GM12872 (cell line): ENCODE data around the gene COMTD1.

Experiments used
- CTCF ChIP-seq: IDR thresholded peaks from 3 replicates; pipeline ENCODE4 v1.5.1; 2011; ENCODE audit warnings: low read depth, mild to moderate bottlenecking, low read length, moderate library complexity; ENCODE audit not compliant: insufficient read depth

The COMTD1 gene

GRCh38 chr10:75210282-75211006 lies 25.3 kb downstream of the COMTD1 start, which contains the start of gene VDAC2:
Gene VDAC2 (plus strand): TSS chr10:75210796. CDS start chr10:75211159, 363 bp downstream.
- TF ChIP-seq CTCF: no peak

GRCh38 chr10:75209921-75210281 lies 25.9 kb downstream of the COMTD1 start:
- TF ChIP-seq CTCF: no peak

GRCh38 chr10:75209086-75209920 lies 26.5 kb downstream of the COMTD1 start:
- no peak for TF ChIP-seq CTCF

- no peak for TF ChIP-seq CTCF
Measured at GRCh38 chr10:75208181-75208580, 27.6 kb downstream of the COMTD1 start.

DNA sequence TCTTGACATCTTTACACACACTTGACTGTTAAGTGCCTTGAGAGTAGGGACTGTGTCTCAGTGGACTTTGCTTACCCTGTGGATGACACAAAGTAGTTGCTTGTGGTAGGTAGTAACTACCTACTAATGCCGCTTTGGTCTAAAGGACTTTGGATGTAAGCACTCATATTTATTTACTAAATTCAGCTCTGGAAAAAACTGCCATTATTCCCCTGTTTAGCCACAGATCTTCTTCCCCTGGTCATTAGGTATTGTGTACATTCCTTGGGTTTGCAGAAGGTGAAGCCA lies 28.0 kb downstream of the COMTD1 start:
- no peak for TF ChIP-seq CTCF

DNA sequence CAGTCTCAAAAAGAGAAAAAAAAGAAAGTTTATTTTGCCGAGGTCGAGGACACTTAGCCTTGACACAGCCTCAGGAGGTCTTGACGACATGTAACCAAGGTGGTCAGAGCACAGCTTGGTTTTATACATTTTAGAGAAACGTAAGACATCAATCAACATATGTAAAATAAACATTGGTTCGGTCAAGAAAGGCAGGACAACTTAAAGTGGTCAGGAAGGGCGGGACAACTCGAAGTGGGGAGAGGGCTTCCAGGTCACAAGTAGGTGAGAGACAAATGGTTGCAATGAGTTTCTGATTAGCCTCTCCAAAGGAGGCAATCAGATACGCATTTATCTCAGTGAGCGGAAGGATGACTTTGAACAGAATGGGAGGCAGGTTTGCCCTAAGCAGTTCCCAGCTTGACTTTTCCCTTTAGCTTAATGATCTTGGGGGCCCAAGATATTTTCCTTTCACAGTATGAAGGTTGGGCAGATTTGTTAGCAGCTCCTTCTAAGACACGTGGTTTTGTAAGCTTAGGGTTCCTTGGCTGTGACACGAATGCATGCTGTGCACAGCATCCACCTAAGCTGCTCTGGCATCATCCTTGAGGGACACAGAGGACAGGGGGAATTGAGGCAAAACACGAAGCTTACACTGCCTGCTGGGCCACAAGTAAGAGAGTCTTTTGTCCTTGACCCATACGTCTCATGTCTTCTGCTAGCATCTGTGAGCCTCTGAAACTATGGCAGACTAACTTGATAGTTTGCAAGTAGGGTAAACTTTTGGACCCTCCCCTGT lies 28.5 kb downstream of the COMTD1 start:
- TF ChIP-seq CTCF: no peak

DNA sequence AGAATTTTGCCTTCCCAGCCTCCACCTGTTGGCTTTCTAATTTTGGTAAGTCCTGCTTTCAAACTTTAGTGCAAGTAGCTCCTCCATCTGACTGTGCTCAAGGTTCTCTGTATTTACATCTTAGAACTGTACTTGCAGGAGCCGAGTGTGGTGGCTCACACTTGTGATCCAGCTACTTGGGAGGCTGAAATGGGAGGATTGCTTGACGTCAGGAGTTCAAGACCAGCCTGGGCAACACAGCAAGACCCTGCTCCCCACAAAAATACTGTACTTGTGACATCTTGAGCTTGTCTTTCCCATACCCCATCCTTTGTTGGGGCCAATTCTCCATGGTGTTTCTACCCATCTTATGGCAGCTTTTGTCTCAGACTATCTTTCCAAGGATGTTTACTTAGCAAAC lies 29.8 kb downstream of the COMTD1 start:
- TF ChIP-seq CTCF: no peak
